HepG2 (cell line): ENCODE results near the gene FCHO2. TPM values are rescaled to one million over a fixed set of nuclear protein-coding genes. Genes with fewer than 3 reads are reported as not detected.

Experiments used
- ATF1 ChIP-seq: IDR thresholded peaks from 2 replicates; pipeline ENCODE4 v1.6.1; 2016; ENCODE audit warnings: mild to moderate bottlenecking, control low read depth
- CHD2 ChIP-seq: IDR thresholded peaks from 2 replicates; pipeline ENCODE4 v1.6.1; 2011; ENCODE audit warnings: low read depth, low read length, improper control_type of control experiment
- CREB1 ChIP-seq, 2 experiments: fragments of 450-650 bp in 1 of 2; IDR thresholded peaks; 2 replicates each; pipeline ENCODE4 v1.6.1; 2016 to 2017; ENCODE audit warnings: control low read depth in 1 of 2, mild to moderate bottlenecking in 1 of 2, missing compliant biosample characterization in 1 of 2, missing genetic modification characterization in 1 of 2
- ELF1 ChIP-seq: sonication (generic); formaldehyde crosslinking; IDR thresholded peaks from 2 replicates; pipeline ENCODE4 v1.4.0; 2020; ENCODE audit warnings: missing genetic modification reagents
- IKZF1 ChIP-seq: fragments of 450-650 bp; IDR thresholded peaks from 2 replicates; pipeline ENCODE4 v1.7.1; 2016
- LRRFIP1 ChIP-seq: sonication (generic); formaldehyde crosslinking; conservative IDR thresholded peaks from 2 replicates; pipeline ENCODE4 v1.4.0; 2020; ENCODE audit warnings: missing genetic modification reagents
- MAFF ChIP-seq: IDR thresholded peaks from 2 replicates; pipeline ENCODE4 v1.6.1; 2011; ENCODE audit warnings: low read depth, low read length, improper control_type of control experiment
- MAX ChIP-seq: IDR thresholded peaks from 2 replicates; pipeline ENCODE4 v1.6.1; 2012; ENCODE audit warnings: inconsistent platforms
- MXD3 ChIP-seq: IDR thresholded peaks from 2 replicates; pipeline ENCODE4 v1.6.1; 2016; ENCODE audit warnings: mild to moderate bottlenecking, missing biosample characterization, missing genetic modification reagents
- PRDM15 ChIP-seq: sonication (generic); formaldehyde crosslinking; IDR thresholded peaks from 2 replicates; pipeline ENCODE4 v1.4.0; 2020; ENCODE audit warnings: missing genetic modification reagents
- RFX1 ChIP-seq: fragments of 450-650 bp; IDR thresholded peaks from 2 replicates; pipeline ENCODE4 v1.6.1; 2017
- SIN3A ChIP-seq: IDR thresholded peaks from 2 replicates; pipeline ENCODE4 v1.6.1; 2011; ENCODE audit warnings: low read depth, mild to moderate bottlenecking, control low read depth, low read length, borderline replicate concordance
- TAF1 ChIP-seq: sonication (generic); formaldehyde crosslinking; IDR thresholded peaks from 2 replicates; pipeline ENCODE4 v1.4.0; 2020; ENCODE audit warnings: missing genetic modification reagents
- ZBTB14 ChIP-seq: sonication (generic); formaldehyde crosslinking; IDR thresholded peaks from 2 replicates; pipeline ENCODE4 v1.4.0; 2020; ENCODE audit warnings: missing genetic modification reagents
- ZBTB2 ChIP-seq: sonication (generic); formaldehyde crosslinking; IDR thresholded peaks from 2 replicates; pipeline ENCODE4 v1.8.0; 2022; ENCODE audit warnings: low read depth, missing genetic modification reagents
- ZNF326 ChIP-seq: sonication (generic); formaldehyde crosslinking; IDR thresholded peaks from 2 replicates; pipeline ENCODE4 v1.4.0; 2020; ENCODE audit warnings: missing genetic modification reagents, borderline replicate concordance
- ZNF331 ChIP-seq: sonication (generic); formaldehyde crosslinking; IDR thresholded peaks from 2 replicates; pipeline ENCODE4 v1.4.0; 2020; ENCODE audit warnings: missing genetic modification reagents
- ZNF33B ChIP-seq: sonication (generic); formaldehyde crosslinking; IDR thresholded peaks from 2 replicates; pipeline ENCODE4 v1.5.1; 2020; ENCODE audit warnings: mild to moderate bottlenecking, missing genetic modification reagents
- ZNF432 ChIP-seq: sonication (generic); formaldehyde crosslinking; IDR thresholded peaks from 2 replicates; pipeline ENCODE4 v1.5.0; 2020; ENCODE audit warnings: missing genetic modification reagents, mild to moderate bottlenecking, borderline replicate concordance
- ZNF556 ChIP-seq: sonication (generic); formaldehyde crosslinking; IDR thresholded peaks from 2 replicates; pipeline ENCODE4 v1.4.0; 2020; ENCODE audit warnings: mild to moderate bottlenecking, missing genetic modification reagents, borderline replicate concordance
- ZNF768 ChIP-seq: sonication (generic); formaldehyde crosslinking; IDR thresholded peaks from 2 replicates; pipeline ENCODE4 v1.4.0; 2020; ENCODE audit warnings: missing genetic modification reagents
- polyA plus RNA-seq, 8 experiments: library from polyadenylated mRNA; depleted of rRNA in 3 of 8; stranded (reverse) in 7 of 8; unstranded in 1 of 8; fragments of >200 nt; fragmentation: Illumina TruSeq in 4 of 8; extraction: Trizol in 4 of 8; gene quantifications; 2 replicates each; pipeline versions ENCODE4 v1.2.1 to v1.2.3, GENCODE V29; 2011 to 2016; ENCODE audit warnings: low read depth in 4 of 8, missing spikeins in 1 of 8, mixed read lengths in 1 of 8; ENCODE audit not compliant: insufficient read depth in 1 of 8
- total RNA-seq, 5 experiments: library from RNA; depleted of rRNA; stranded (reverse); fragments of >200 nt; fragmentation: Illumina TruSeq; extraction: Trizol; gene quantifications; 2 replicates each; pipeline ENCODE4 v1.2.3, GENCODE V29; 2016; ENCODE audit warnings: low read depth in 1 of 5

The FCHO2 gene
- total and polyA plus RNA-seq, 2 of the 13 experiments (the other 11 are each of a cell fraction or from before 2014, with no cell fraction given): 11.6 to 17.3 TPM

GRCh38 chr5:72956324-72957140 is 691 bp downstream of the FCHO2 start (continued):
- TF ChIP-seq ZBTB14 (CRISPR knock-in tag): no peak
- no peak for TF ChIP-seq LRRFIP1 (CRISPR knock-in tag)
- no peak for TF ChIP-seq MAFF
- TF ChIP-seq ZNF33B (CRISPR knock-in tag): no peak
- TF ChIP-seq ATF1: no peak
- no peak for TF ChIP-seq MAX
- no peak for TF ChIP-seq ZNF331
- 0 out of 2 replicates have a peak, but pooled peaks have one; percentile 59 for TF ChIP-seq SIN3A
- TF ChIP-seq RFX1: no peak
- no peak for TF ChIP-seq CHD2
- 0 out of 2 replicates have a peak, but pooled peaks have one; percentile 9 for TF ChIP-seq ELF1 (CRISPR knock-in tag)
- no peak for TF ChIP-seq ZNF432 (CRISPR knock-in tag)
- no peak for TF ChIP-seq ZBTB2 (CRISPR knock-in tag)
- no peak for TF ChIP-seq IKZF1
- no peak for TF ChIP-seq TAF1 (CRISPR knock-in tag)
- no peak for TF ChIP-seq MXD3
- no peak for TF ChIP-seq ZNF326
- no peak for TF ChIP-seq CREB1 (IDR thresholded peaks at IDR 0.05)
- TF ChIP-seq CREB1 (CRISPR knock-in tag; IDR thresholded peaks at IDR 0.05): 0 out of 2 replicates have a peak, but pooled peaks have one; percentile 22
- TF ChIP-seq ZNF556: no peak
- TF ChIP-seq ZNF768 (CRISPR knock-in tag): no peak
- TF ChIP-seq PRDM15 (CRISPR knock-in tag): 0 out of 2 replicates have a peak, but pooled peaks have one; percentile 27
